HCT116 (cell line): Measurements from ENCODE around the gene CNTNAP2. TPM values are rescaled to one million over a fixed set of nuclear protein-coding genes. Genes with fewer than 3 reads are reported as not detected.

Source experiments
- ATAC-seq: fragments of 200-7000 bp; cut with Tn5 transposase; 2 replicates; pipeline ENCODE4 v1.9.1; 2020; ENCODE audit warnings: mild to moderate bottlenecking, moderate library complexity
- BruUV-seq: library from RNA; stranded (reverse); fragments of 400-500 nt; replicated peaks from 2 replicates; lab custom pipeline; 2021; lab: Mats Ljungman, UMichigan
- CTCF ChIA-PET: fragments of 300-600 bp; sonication (Branson Sonifier 250); formaldehyde crosslinking; loops from one replicate; lab custom pipeline; 2021; ENCODE audit warnings: antibody characterized with exemption; lab: Charles Lee
- POLR2A ChIA-PET: fragments of 300-600, 350-600 bp; sonication (Branson Sonifier 250); formaldehyde crosslinking; loops from one replicate; lab custom pipeline; 2021; ENCODE audit warnings: antibody characterized with exemption; lab: Charles Lee
- RAD21 ChIA-PET, 2 experiments: fragments of 300-600 bp; sonication (Branson Sonifier 250); formaldehyde crosslinking; loops; one replicate each; lab custom pipeline; 2023; ENCODE audit warnings: low total read pairs in 2 of 2; ENCODE audit not compliant: uncharacterized antibody in 2 of 2, unreplicated experiment in 2 of 2, low non-redundant PET in 1 of 2; lab: Charles Lee
- DNase-seq: peaks from one replicate; pipeline ENCODE4 v3.0.0-alpha.2; 2010; ENCODE audit warnings: low read depth, low spot score
- H2AFZ ChIP-seq: fragments of 200-600 bp; shearing (Covaris generic), sonication (generic); 2 replicates; pipeline ENCODE4 v1.6.1; 2017; ENCODE audit warnings: low read depth, mixed run types, mixed read lengths, antibody characterized with exemption, low read length; ENCODE audit not compliant: poor library complexity, severe bottlenecking
- H3K27ac ChIP-seq: 2 replicates; pipeline ENCODE4 v1.5.1; 2012; ENCODE audit warnings: low read depth, low read length
- H3K27me3 ChIP-seq: fragments of 200-600 bp; sonication (generic); 2 replicates; pipeline ENCODE4 v1.6.1; 2016; ENCODE audit warnings: mixed run types, low read length, mixed read lengths; ENCODE audit not compliant: insufficient read depth
- H3K36me3 ChIP-seq, 2 experiments: fragments of 200-500 bp in 1 of 2; fragments of 200-600 bp in 1 of 2; sonication (Bioruptor generic) in 1 of 2; sonication (generic) in 1 of 2; 2 replicates each; pipeline versions ENCODE4 v1.5.1 to v1.6.1; 2014 to 2016; ENCODE audit warnings: low read length in 2 of 2, inconsistent platforms in 1 of 2, mixed read lengths in 1 of 2, mixed run types in 1 of 2; ENCODE audit not compliant: insufficient read depth in 2 of 2, control insufficient read depth in 1 of 2
- H3K4me1 ChIP-seq, 2 experiments: fragments of 200-600 bp in 1 of 2; sonication (generic) in 1 of 2; 2 replicates each; pipeline versions ENCODE4 v1.5.1 to v1.6.1; 2012 to 2017; ENCODE audit warnings: low read length in 2 of 2, inconsistent platforms in 1 of 2, mild to moderate bottlenecking in 1 of 2, mixed read lengths in 1 of 2, mixed run types in 1 of 2, moderate library complexity in 1 of 2; ENCODE audit not compliant: insufficient read depth in 2 of 2, control insufficient read depth in 1 of 2
- H3K4me2 ChIP-seq: fragments of 200-600 bp; sonication (generic); 2 replicates; pipeline ENCODE4 v1.6.1; 2017; ENCODE audit warnings: mixed run types, low read length, mixed read lengths
- H3K4me3 ChIP-seq, 2 experiments: fragments of 200-600 bp in 1 of 2; sonication (generic) in 1 of 2; replicated peaks in 1 of 2; 2 replicates each; pipeline ENCODE4 v1.5.1; 2011 to 2016; ENCODE audit warnings: low read length in 2 of 2, control low read depth in 1 of 2, low read depth in 1 of 2, mild to moderate bottlenecking in 1 of 2, mixed read lengths in 1 of 2, mixed run types in 1 of 2
- H3K79me2 ChIP-seq: fragments of 200-600 bp; sonication (generic); 2 replicates; pipeline ENCODE4 v1.6.1; 2017; ENCODE audit warnings: mild to moderate bottlenecking, mixed run types, low read length, moderate library complexity, mixed read lengths; ENCODE audit not compliant: insufficient read depth
- H3K9ac ChIP-seq: fragments of 200-600 bp; sonication (generic); 2 replicates; pipeline ENCODE4 v1.6.1; 2016; ENCODE audit warnings: low read length, mixed read lengths
- H3K9me2 ChIP-seq: fragments of 200-600 bp; sonication (generic), shearing (Covaris generic); 2 replicates; pipeline ENCODE4 v1.6.1; 2017; ENCODE audit warnings: mixed run types, mild to moderate bottlenecking, moderate library complexity; ENCODE audit not compliant: insufficient read depth
- H3K9me3 ChIP-seq, 2 experiments: fragments of 200-500 bp in 1 of 2; fragments of 200-600 bp in 1 of 2; sonication (Bioruptor generic) in 1 of 2; sonication (generic) in 1 of 2; 2 replicates each; pipeline ENCODE4 v1.6.1; 2014 to 2017; ENCODE audit warnings: low read length in 2 of 2, mixed read lengths in 2 of 2, inconsistent platforms in 1 of 2, low read depth in 1 of 2, mild to moderate bottlenecking in 1 of 2, mixed run types in 1 of 2, moderate library complexity in 1 of 2; ENCODE audit not compliant: control insufficient read depth in 1 of 2, insufficient read depth in 1 of 2
- H4K20me1 ChIP-seq: fragments of 200-600 bp; sonication (generic), shearing (Covaris generic); 2 replicates; pipeline ENCODE4 v1.6.1; 2017; ENCODE audit warnings: mixed run types, mild to moderate bottlenecking, moderate library complexity; ENCODE audit not compliant: insufficient read depth
- CBX3 ChIP-seq: IDR thresholded peaks from 2 replicates; pipeline ENCODE4 v1.6.1; 2012; ENCODE audit warnings: low read depth
- EZH2 ChIP-seq: fragments of 200-600 bp; sonication (generic); IDR thresholded peaks from 2 replicates; pipeline ENCODE4 v1.6.1; 2017; ENCODE audit warnings: antibody characterized with exemption, mixed run types
- FOSL1 ChIP-seq: IDR thresholded peaks from 2 replicates; pipeline ENCODE4 v1.6.1; 2012; ENCODE audit warnings: low read depth
- JUND ChIP-seq: IDR thresholded peaks from 2 replicates; pipeline ENCODE4 v1.6.1; 2012
- MAX ChIP-seq: IDR thresholded peaks from 2 replicates; pipeline ENCODE4 v1.6.1; 2012
- POLR2A ChIP-seq: IDR thresholded peaks from 2 replicates; pipeline ENCODE4 v1.7.0; 2011; ENCODE audit warnings: borderline replicate concordance; ENCODE audit not compliant: insufficient read depth, insufficient read length; ENCODE audit errors: extremely low read depth
- POLR2AphosphoS5 ChIP-seq: IDR thresholded peaks from 2 replicates; pipeline ENCODE4 v1.6.1; 2011; ENCODE audit warnings: mild to moderate bottlenecking, low read depth, low read length, moderate library complexity
- RAD21 ChIP-seq: IDR thresholded peaks from 2 replicates; pipeline ENCODE4 v1.6.1; 2012; ENCODE audit warnings: low read depth, mild to moderate bottlenecking
- SIN3A ChIP-seq: IDR thresholded peaks from 2 replicates; pipeline ENCODE4 v1.6.1; 2012; ENCODE audit warnings: low read depth
- SP1 ChIP-seq: IDR thresholded peaks from 2 replicates; pipeline ENCODE4 v1.6.1; 2012; ENCODE audit warnings: low read depth
- SRF ChIP-seq: IDR thresholded peaks from 2 replicates; pipeline ENCODE4 v1.6.1; 2012; ENCODE audit warnings: low read depth
- TCF7L2 ChIP-seq: IDR thresholded peaks from 2 replicates; pipeline ENCODE4 v1.7.0; 2011; ENCODE audit warnings: borderline replicate concordance, inconsistent platforms; ENCODE audit not compliant: insufficient read depth, insufficient read length; ENCODE audit errors: extremely low read depth
- ZBTB33 ChIP-seq: IDR thresholded peaks from 2 replicates; pipeline ENCODE4 v1.6.1; 2011; ENCODE audit warnings: mild to moderate bottlenecking, low read length, moderate library complexity; ENCODE audit not compliant: insufficient replicate concordance; ENCODE audit errors: extremely low read depth
- ZNF274 ChIP-seq: fragments of 200-500 bp; sonication (Bioruptor generic); IDR thresholded peaks from 2 replicates; pipeline ENCODE4 v1.6.1; 2014; ENCODE audit warnings: mild to moderate bottlenecking, low read depth, low read length, inconsistent platforms
- intact Hi-C: fragments of 100-400 bp; cut with micrococcal nuclease; formaldehyde crosslinking; loops from 2 replicates; pipeline ENCODE4 v1.10.0; 2022
- total RNA-seq: library from RNA; stranded (reverse); gene quantifications from one replicate; pipeline ENCODE4 v1.2.1, GENCODE V29; 2021; ENCODE audit not compliant: unreplicated experiment
- TF ChIP-seq, protein P1 (sequence below), 3 experiments: fragments of 200-600 bp in 1 of 3; sonication (generic) in 1 of 3; IDR thresholded peaks in 2 of 3; conservative IDR thresholded peaks in 1 of 3; 2 replicates each; pipeline ENCODE4 v1.5.1; 2012 to 2017; ENCODE audit warnings: low read depth in 2 of 3, low read length in 2 of 3, antibody characterized with exemption in 1 of 3, borderline replicate concordance in 1 of 3, control low read depth in 1 of 3, mild to moderate bottlenecking in 1 of 3, mixed read lengths in 1 of 3, mixed run types in 1 of 3, moderate library complexity in 1 of 3; ENCODE audit not compliant: insufficient read depth in 1 of 3

CNTNAP2 gene
- total RNA-seq, 1 experiment from 2014 or later, result 0.37 TPM

DNA sequence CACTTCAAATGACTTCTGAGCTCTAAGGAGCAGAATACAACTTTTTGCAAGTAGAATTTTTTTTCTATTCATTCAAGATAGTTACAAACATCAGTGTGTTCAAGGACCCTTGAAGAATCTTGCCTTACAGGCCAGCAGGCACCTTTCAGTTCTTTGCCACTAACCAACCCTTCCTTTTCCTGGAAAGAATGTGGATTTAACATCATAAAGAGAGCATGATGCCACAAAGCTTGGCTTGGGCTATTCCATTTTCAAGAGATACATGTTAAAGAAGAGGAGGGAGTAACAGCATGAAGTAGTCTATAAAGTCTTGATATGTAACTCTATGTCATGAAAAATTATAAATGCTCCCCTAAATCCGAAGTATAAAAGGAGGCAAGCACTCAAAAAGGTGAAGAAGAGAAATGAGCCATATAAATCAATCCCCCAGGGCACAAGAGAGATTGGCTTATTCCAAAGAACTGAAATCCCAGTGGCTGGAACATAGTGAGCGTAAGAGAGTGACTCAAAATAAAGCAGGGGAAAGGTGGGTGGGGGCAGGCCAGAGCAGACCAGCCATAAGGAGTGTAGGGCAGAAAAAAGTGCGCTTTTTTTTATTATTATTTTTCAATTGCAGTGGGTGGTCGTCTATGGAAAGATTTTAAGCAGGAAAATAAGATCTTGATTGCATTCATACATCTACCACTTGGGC, 1448.3 kb downstream of the CNTNAP2 start:
- ATAC-seq (no peak), DNase-seq (no peak)
- ChIA-PET RAD21 (no interaction called here), CTCF (no interaction called here)
- Histone ChIP-seq H3K9ac (no peak overlapping the region), H3K9me2 (no peaks in the 10 kb centered on the region), H3K4me2 (no peak overlapping the region), H4K20me1 (no peaks in the 10 kb centered on the region), H3K4me3 (no peak overlapping the region), H3K79me2 (no peaks in the 10 kb centered on the region), H2AFZ (no peak overlapping the region)
- no TSS peak for BruUV-seq
- intact Hi-C loops, result no loop called here
- TF ChIP-seq POLR2AphosphoS5, result no peak
- TF ChIP-seq, protein P1, sequence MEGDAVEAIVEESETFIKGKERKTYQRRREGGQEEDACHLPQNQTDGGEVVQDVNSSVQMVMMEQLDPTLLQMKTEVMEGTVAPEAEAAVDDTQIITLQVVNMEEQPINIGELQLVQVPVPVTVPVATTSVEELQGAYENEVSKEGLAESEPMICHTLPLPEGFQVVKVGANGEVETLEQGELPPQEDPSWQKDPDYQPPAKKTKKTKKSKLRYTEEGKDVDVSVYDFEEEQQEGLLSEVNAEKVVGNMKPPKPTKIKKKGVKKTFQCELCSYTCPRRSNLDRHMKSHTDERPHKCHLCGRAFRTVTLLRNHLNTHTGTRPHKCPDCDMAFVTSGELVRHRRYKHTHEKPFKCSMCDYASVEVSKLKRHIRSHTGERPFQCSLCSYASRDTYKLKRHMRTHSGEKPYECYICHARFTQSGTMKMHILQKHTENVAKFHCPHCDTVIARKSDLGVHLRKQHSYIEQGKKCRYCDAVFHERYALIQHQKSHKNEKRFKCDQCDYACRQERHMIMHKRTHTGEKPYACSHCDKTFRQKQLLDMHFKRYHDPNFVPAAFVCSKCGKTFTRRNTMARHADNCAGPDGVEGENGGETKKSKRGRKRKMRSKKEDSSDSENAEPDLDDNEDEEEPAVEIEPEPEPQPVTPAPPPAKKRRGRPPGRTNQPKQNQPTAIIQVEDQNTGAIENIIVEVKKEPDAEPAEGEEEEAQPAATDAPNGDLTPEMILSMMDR (IDR thresholded peaks at IDR 0.05 in 2 of 3, conservative IDR thresholded peaks at IDR 0.05 in 1 of 3; ENCODE audit: borderline replicate concordance in 1 of 3, insufficient read depth in 1 of 3, low read depth in 2 of 3, low read length in 2 of 3), result no peak
- TF ChIP-seq SRF, result no peak
- no peak for TF ChIP-seq TCF7L2
- no peak for TF ChIP-seq SIN3A
- no peak for TF ChIP-seq FOSL1
- no peak for TF ChIP-seq JUND
- TF ChIP-seq EZH2, result no peak
- TF ChIP-seq SP1, result no peak
- TF ChIP-seq CBX3, result no peak
- TF ChIP-seq ZBTB33, result no peak
- no peak for TF ChIP-seq ZNF274
- no peak for TF ChIP-seq POLR2A
- no peak for TF ChIP-seq MAX
- TF ChIP-seq RAD21, result no peak
- TF ChIP-seq, all 23 proteins: peak for 0
- POLR2A ChIA-PET, result no interaction called here
- Histone ChIP-seq H3K4me1 (no peaks in the 10 kb centered on the region), H3K27me3 (no peaks in the 10 kb centered on the region), H3K36me3 (no peaks in the 10 kb centered on the region), H3K27ac (no peak overlapping the region), H3K9me3 (peaks cover 0 to 27% of the 10 kb centered on the region in 2 experiments; a peak in 3 of 4 replicates)
